NCI-H2227 (cell line): ENCODE data around the gene ELMO3.
A peak's percentile ranks its signal among the peaks of the same experiment; 100 is the strongest.

Source experiments
- DNase-seq: peaks from one replicate; lab custom pipeline; 2025; ENCODE audit not compliant: unreplicated experiment; lab: John Stamatoyannopoulos, UW

Gene ELMO3

DNA sequence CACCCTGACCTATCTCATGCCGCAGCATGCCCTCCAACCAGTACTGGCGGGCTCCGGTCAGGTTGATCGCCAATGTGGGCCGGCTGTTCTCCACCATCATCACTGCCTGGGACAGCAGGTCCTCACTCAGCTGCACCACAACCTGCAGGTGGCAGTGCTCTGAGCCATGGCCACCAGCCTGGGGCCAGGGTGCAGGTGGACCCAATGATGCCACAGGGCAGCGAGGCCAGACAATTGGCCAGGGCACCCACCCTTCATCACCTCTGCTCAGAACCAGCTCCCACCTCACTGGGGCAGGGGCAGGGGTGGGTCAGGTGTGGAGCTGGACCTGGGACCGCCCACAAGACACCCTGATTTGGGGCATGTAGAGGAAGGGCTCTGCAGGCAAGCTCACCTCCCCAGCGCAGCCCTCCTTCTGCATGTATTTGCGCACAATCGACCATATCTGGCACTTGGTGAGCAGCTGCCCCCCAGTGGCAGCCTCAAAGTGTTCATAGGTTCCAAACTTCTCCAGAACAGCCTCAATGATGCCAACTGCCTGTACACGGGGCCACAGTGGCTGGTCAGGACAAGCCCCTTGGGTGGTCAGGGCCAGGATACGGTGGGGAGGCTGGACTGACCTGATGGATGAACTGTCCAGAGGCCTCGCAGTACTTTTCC lies 19.4 kb upstream of the ELMO3 start:
- no peak for DNase-seq

DNA sequence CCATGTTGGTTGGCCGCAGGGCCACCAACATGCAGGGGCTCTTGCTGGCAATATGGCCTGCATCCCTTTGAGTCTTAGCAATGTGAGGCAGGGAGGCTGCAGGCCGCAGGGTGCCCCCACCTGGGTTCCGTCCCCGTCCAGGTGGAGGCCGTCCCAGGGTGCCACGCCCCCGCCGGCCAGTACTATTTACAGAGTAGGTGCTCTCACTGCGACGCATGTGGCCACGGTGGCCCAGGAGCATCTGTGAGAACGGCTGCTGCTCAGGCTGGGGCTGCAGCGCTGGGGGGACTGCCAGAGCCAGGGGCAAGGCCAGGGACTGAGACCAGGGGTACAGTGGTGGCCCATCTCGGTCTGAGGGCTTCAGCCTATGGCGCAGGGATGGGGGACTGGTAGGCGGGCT lies 18.8 kb upstream of the ELMO3 start:
- no peak for DNase-seq

DNA sequence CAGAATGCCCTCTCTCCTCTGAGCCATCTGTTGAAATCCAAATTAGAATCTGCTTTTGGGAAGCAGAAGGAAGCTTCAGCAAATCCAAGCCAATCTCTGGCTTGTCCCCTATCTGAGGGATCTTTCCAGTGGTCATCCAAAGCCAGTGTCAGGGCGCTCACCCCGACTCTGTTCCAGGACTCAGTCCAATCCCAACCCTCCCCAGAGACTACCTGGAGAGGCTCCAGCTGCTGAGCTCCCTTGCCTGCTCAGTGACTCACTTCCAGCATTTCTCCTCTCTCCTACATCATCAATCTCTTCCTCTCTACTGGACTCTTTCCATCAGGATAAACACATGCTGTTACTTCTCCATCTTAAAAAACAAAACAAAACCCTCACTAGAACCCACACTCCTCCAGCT lies 17.6 kb upstream of the ELMO3 start:
- no peak for DNase-seq

DNA sequence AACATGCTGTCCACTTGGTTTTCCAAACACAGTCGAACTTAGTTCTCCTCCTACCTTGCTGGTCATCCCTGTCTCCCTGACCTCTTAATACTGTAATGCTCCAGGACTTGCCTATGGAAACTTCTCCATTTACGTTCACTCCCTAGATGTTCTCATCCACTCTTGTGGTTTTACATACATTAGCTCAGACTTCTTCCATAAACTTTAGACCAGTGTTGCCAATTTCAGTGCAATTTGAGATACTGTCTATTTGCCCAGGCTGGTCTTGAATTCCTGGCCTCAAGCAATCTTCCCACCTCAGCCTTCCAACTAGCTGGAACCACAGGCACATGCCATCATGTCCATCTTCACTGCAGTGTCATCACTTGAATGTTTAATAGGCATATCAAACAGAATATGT lies 16.6 kb upstream of the ELMO3 start:
- DNase-seq, result no peak

DNA sequence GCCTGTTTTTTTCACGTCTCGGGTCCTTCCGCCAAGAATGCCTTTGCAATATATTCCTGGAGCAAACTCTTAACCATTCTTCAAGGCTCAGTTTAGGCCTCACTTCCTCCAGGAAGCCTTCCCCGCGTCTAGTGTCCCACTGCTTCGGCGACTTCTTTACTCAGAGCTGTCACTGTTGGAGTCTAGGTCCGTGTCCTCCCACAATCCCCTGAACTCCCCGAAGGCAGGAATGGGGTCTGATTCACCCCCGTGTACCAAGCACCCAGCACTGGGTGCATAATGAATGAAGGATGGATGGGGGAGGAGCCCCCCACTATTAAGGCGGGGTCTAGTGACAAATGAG lies 15.7 kb upstream of the ELMO3 start:
- DNase-seq, result no peak

DNA sequence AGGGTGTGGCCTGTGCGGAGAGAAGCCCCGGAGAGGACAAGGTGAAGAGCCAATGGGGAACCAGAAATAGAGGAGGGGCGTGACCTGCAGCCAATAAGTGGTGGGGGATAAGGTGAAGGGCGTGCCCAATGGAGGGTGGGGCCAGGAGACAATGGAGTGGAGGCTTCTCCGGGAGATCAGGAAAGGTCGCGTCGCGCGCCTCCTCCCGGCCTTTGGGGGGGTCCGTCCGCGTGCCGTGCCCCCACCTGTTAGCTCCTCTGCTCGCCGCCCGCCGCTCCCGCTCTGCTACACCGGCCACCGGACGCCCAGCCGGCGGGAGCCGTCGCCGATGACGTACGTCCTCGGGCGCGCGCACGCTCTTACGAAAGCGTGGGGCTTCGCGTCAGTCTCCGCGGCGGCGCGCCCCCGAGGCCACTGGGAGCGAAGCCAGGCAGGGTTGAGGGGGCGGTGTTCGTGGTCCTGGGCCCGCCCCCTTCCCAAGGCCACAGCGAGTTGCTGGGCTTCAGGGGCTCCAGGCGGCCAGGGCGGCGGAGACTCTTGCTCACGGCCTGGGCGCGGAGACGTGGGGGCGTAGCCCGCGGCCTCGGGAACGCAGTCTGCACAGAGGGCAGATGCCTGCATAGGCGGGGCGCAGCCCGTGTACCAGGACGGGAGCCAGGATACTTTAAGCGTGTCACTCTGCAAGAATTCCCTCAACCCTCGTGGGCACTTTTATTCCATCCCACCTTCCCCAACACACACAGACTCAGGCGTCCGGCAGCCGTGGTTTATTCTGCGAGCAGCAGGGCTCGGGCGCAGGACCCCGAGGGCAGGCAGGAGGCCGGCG lies 15.1 kb upstream of the ELMO3 start, which contains the start of gene MATCAP1:
MATCAP1 (minus strand) TSS at position 337 of the 826 bp plus-strand sequence. CDS start 3,353 bp downstream, outside the sequence.
- DNase-seq, result peak; percentile 97

DNA sequence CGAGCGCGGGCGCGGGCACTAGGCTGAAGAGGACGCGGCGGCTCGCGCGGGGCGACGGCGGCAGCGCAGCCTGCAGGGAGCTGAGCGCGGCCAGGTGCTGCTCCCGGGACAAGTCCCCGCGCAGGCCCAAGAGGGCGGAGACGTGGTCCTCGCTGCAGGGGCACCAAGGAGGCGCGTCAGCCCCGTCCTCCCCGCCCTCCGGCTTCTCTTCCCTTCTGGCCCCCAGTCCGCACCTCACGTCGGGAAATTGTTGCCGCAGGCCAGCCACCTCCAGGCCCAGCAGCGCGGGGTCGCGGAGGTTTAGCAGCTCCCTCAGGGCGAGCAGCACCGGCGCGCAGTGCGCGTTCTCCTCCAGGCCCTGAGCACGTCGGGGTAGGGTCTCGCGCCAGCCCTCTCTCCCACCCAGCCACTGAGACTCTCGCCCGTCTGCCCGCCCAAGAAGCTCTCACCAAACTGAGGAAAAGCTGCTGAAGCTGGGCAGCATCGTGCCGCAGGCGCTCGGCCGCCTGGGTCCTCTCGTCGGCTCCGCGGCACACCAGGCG lies 14.4 kb upstream of the ELMO3 start:
- DNase-seq, result peak; percentile 70

DNA sequence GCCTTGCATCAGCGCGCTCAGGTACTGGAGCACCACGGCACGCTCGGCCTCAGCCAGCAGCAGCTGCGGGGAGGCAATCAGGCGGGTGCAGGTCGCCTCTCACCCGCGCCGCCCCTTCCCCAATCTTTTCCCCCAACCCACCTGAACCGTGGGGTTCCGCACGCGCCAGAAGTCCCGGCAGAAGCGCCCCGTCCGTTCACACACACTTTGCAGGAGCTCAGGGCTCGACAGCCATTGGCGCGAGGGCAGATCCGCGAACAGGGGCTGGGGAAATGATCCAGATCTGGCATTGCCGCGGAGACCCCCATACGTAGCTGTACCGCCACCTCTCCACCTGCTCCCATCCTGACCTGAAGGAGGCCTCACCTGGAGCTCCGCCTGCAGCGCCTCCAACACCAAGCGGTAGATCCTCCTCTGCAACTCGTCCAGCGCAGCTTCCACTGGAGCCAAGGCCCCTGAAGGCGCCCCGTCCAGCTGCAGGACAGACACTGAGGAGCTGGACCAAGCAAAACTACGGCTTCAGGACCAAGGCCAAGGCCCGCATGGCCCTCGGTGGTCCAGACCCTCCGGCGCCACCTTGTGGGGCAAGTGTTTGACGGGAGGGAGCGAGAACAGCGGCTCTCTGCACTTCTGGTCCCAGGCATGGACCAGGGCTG lies 13.8 kb upstream of the ELMO3 start:
- DNase-seq, result peak; percentile 67

DNA sequence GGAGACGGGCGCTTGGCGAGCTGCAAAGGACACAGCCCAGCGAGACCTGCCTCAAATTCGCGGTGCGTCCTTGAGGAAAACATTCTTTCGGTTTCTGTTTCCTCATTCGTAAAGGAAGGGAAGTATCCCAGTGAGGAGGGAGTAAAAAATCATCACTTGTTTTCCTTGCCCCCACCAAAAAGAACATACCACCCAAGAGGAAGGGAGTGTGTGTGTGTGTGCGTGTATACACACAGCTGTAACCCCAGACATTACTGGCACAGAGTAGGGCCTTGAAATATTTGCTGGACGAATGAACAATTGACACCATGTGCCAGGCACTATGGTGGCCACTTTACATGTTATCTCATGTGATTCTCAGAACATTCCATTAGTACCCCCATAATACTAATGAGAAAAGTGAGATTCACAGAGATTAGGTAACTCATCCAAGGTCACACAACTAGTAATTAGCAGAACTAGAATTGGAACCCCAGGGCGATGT lies 13.2 kb upstream of the ELMO3 start:
- DNase-seq, result no peak

DNA sequence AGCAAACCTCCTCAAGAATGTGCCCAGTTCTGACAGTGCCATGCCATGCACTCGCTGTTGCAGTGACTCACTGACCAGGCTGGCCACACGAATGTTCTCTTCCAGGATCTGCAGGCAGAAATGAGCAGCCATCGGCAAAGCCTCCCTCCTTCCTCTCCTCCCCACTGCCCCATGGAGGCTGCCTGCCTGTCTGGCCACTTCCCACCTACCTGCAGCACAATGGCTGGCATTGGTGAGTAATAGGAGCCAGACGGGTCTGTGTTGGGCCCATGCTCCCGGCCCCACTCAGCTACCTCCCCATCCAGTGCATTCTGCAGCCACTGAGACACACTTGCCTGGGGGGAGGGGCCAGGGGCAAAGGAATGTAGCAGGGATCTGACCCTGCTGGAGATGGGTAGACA lies 12.4 kb upstream of the ELMO3 start:
- no peak for DNase-seq

DNA sequence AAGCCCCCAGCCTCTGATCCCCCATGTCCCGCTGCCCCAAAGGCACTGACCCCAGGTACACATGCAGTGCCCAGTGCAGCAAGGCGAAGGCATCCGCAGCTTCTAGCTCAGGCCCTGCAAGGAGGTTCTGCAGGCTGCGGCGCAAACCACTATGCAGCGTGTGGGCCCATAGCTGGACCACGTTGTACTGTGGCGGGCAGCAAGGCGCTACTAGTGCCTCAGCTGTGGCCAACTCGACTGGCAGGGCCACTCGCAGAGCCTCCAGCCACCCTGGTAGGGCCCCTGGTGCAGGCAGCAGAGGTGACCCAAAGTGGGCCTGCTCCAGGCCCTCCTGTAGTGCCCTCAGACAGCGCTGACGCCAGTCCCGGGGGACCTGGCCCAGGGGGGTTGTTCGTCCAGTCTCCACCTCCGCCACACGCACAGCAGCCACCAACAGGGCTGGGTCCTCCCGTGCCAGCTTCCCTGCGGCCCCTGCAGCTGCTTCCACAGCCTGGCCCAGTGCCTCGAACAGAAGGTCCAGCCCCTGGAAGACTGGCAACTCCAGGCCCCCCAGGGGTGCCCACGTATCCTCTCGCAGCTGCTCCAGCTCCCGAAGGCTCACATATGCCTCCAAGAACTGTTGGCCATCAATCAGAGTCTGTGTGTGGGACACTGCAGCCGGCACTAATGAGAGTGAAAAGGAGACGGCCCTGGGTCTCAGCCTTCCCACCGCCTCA lies 11.6 kb upstream of the ELMO3 start:
- no peak for DNase-seq

DNA sequence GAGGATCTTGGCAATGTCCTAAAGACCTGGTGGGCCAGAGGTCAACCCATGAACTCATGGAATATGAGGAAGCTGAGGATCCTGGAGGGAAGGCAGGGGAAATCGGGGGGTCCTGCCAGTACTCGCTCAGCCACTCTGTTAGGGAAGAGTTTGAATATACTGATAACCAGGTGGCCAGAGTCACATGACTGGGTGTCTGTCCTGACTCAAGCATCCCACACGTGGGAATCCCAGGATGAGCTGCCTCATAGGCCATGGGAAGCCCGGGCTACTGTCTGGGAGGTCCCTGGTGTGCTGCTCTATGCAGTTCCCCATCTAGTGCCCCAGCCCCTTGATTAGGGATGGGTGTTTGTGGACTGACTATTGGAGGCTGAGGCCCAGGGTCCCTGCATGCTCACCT lies 10.6 kb upstream of the ELMO3 start:
- no peak for DNase-seq

DNA sequence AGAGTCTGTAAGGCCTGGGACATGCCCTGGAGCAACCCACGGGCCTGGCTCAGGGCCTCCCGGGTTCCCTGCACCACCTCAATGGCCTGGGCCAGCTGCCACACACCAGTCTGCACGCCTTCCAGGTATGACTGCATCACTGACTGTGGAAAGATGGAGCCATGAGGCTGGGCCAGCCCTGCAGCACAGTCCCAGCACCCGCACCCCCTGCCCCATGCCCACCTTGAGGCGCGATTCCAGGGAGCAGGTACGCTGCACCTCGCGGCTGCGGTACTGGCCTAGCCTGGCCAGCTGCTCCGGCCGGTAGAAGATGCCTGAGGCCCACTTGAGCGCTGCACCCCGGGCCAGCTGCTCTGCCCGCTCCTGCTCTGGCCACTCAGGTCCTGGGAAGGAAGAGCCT lies 10.1 kb upstream of the ELMO3 start:
- DNase-seq, result no peak

DNA sequence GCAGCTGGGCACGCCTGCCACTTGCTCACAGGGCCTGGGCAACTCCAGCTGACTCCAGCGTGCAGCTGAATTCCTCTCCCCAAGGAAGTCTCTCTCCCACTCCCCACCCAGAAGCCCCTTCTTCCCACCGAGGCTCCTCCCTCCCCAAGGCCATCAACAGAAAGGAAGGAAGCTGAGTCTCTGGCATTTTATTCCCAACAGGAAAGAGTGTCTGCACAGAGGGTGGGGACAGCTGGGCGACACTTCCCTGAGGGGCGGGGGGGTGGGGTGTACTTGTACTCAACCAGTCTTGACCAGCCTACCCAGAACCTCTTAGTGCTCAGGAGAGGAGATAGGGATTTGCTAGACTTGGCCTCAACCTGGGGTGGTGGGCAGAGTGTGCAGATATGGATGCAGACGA lies 8.9 kb upstream of the ELMO3 start, which contains the start of gene EXOC3L1:
EXOC3L1 (minus strand) TSS at position 96 of the 400 bp plus-strand sequence. CDS start 460 bp downstream, outside the sequence.
- no peak for DNase-seq

DNA sequence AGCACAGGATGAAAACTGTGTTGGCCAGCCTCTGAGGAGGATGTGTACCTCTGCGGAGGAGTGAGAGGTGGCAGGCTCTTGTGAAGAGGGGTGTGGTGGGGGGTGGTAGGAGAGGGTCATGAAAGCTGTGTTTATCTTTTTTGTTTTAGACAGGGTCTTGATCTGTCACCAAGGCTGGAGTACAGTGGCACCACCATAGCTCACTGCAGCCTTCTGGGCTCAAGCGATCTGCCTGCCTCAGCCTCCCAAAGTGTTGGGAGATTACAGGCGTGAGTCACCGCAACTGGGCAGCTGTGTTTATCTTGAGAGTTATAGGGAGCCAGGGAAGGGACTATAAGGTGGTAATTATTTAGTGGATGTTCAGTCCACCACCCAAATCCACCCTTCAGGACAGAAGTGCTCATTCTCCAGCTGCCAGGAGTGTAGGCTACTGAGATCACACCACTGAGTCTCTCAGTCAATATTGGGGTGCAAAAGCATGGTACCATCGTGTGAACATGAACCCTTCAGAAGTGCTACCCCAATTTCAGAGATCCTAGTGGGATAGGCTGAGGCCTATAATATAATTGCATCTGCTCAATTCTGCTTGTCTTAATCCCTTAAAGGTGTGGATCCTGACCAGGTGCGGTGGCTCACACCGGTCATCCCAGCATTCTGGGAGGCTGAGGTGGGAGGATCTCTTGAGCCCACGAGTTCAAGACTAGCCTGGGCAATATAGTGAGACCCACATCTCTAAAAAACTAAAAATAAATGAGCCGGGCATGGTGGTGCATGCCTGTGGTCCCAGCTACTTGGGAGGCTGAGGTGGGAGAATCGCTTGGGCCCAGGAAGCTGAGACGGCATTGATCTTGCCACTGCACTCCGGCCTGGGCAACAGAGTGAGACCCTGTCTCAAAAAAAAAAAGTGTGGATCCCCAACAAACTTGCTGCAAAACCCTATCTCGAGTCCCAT lies 8.2 kb upstream of the ELMO3 start:
- no peak for DNase-seq

DNA sequence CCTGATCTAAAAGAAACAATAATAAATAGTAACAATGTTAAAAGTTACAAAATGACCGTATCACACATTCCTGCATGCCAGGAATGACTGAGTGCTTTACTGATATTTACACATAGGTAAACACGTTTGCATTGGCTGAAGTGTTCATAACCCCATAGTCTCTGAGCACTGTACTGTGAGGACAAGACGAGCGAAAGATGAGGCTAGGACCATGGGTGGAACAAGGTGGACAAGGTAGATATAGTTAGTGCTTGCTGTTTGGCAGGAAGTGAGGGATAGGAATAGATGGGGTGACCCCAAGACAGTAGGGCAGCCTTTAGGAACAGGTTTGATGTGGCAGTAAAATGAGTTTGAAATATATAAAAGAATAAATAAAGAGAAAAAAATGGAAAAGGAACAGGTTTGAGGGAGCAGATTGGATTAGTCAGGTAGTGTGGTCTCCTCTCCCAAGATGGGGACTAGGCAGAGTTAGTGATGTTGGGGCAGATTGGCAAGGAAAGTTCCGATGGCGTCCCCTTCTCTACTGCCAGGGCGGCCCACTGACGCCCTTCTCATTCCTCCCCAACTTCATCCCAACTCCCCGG lies 7.4 kb upstream of the ELMO3 start:
- DNase-seq, result no peak

DNA sequence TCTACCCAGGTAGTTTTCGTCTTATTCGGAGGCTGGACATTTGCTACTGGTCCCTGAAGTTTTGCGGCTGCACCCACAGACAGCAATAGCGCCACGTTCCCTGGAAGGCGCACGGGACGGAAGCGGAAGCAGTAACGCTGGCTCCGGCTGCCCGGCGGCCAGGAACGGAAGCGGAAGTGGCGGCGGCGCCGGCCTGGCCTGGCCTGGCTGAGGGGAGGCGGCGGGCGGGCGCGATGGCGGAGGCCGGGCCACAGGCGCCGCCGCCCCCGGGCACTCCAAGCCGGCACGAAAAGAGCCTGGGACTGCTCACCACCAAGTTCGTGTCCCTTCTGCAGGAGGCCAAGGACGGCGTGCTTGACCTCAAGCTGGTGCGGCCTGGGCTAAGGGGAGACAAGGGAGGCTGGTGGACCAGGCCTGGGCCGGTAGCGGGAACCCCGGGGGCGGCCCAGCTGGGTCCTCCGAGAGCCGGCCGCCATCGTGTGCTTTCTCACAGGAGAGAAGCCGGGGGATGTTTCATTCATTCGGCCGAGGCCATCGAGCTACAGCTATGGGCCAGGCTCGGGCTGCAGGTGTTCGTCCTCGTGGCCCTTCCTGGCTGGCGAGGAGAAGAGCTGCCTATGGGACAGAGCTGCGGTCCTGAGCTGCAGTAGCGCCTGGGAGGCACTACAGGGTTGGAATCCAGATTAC lies 6.8 kb upstream of the ELMO3 start, which contains the start of gene E2F4:
E2F4 (plus strand) TSS at position 161 of the 687 bp plus-strand sequence; CDS start at position 234, 73 bp downstream.
- peak; percentile 91 for DNase-seq

DNA sequence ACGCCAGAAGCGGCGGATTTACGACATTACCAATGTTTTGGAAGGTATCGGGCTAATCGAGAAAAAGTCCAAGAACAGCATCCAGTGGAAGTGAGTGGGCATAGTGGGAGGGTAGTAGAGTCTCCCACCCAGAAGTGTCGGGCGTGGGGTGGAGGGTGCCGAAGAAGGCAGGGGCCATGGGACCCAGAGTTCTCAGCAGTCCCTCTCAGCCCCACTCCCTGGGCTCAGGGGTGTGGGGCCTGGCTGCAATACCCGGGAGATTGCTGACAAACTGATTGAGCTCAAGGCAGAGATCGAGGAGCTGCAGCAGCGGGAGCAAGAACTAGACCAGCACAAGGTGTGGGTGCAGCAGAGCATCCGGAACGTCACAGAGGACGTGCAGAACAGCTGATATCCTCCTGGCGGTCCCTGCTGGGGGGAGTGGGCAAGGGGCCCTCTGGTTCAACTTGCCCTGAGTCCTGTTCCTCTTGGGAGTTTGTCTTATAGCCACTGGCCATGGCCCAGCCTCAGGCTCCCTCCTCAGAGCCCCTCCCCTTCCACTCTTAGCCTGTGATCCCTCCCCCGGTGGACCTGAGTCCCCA lies 6.1 kb upstream of the ELMO3 start:
- DNase-seq, result no peak
